Smooth muscle cell (in vitro differentiated cells): ENCODE results near the gene UTS2R. TPM values are rescaled to one million over a fixed set of nuclear protein-coding genes. Genes with fewer than 3 reads are reported as not detected.

Source experiments
- DNase-seq: peaks from one replicate; lab custom pipeline; 2025; ENCODE audit not compliant: unreplicated experiment; lab: John Stamatoyannopoulos, UW
- H2AFZ ChIP-seq: fragments of 200-600 bp; sonication (generic); 2 replicates; pipeline ENCODE4 v1.6.0; 2016; ENCODE audit warnings: antibody characterized with exemption, low read depth, mild to moderate bottlenecking
- H3F3A ChIP-seq: fragments of 200-600 bp; sonication (generic); 2 replicates; pipeline ENCODE4 v1.6.0; 2017; ENCODE audit warnings: antibody characterized with exemption, low read depth
- H3K27ac ChIP-seq: fragments of 200-600 bp; sonication (generic); 2 replicates; pipeline ENCODE4 v1.5.1; 2016; ENCODE audit warnings: low read depth, mild to moderate bottlenecking
- H3K27me3 ChIP-seq: fragments of 200-600 bp; sonication (generic); 2 replicates; pipeline ENCODE4 v1.6.1; 2016; ENCODE audit warnings: low read depth, mild to moderate bottlenecking
- H3K36me3 ChIP-seq: fragments of 200-600 bp; sonication (generic); 2 replicates; pipeline ENCODE4 v1.5.1; 2016; ENCODE audit warnings: low read depth
- H3K4me1 ChIP-seq: fragments of 200-600 bp; sonication (generic); 2 replicates; pipeline ENCODE4 v1.5.1; 2016; ENCODE audit warnings: low read depth
- H3K4me2 ChIP-seq: fragments of 200-600 bp; sonication (generic); 2 replicates; pipeline ENCODE4 v1.6.0; 2016; ENCODE audit warnings: mild to moderate bottlenecking
- H3K4me3 ChIP-seq: fragments of 200-600 bp; sonication (generic); 2 replicates; pipeline ENCODE4 v1.5.1; 2016; ENCODE audit warnings: mild to moderate bottlenecking
- H3K79me2 ChIP-seq: fragments of 200-600 bp; sonication (generic); 2 replicates; pipeline ENCODE4 v1.6.0; 2016; ENCODE audit warnings: low read depth, mild to moderate bottlenecking
- H3K9ac ChIP-seq: fragments of 200-600 bp; sonication (generic); 2 replicates; pipeline ENCODE4 v1.6.0; 2016; ENCODE audit warnings: low read depth
- H3K9me3 ChIP-seq: fragments of 200-600 bp; sonication (generic); replicated peaks from 2 replicates; pipeline ENCODE4 v1.5.1; 2016; ENCODE audit warnings: low read depth
- H4K20me1 ChIP-seq: fragments of 200-600 bp; sonication (generic); 2 replicates; pipeline ENCODE4 v1.6.0; 2016; ENCODE audit warnings: low read depth
- WGBS: methylation state at CpG from one replicate; pipeline ENCODE4 v1.1.7; 2016; ENCODE audit warnings: low lambda C conversion rate; 5-methylcytosine and 5-hydroxymethylcytosine counted together
- polyA plus RNA-seq: library from polyadenylated mRNA; unstranded; fragments of >200 nt; fragmentation: Nextera tagmentation; extraction: Ambion mirVana; gene quantifications from 2 replicates; pipeline ENCODE4 v1.2.1, GENCODE V29; 2016
- total RNA-seq: library from RNA; depleted of rRNA; stranded (reverse); fragments of >200 nt; gene quantifications from 2 replicates; pipeline ENCODE4 v1.2.3, GENCODE V29; 2014
- TF ChIP-seq, protein P1 (sequence below): fragments of 200-600 bp; sonication (generic); IDR thresholded peaks from 2 replicates; pipeline ENCODE4 v1.5.1; 2017; ENCODE audit warnings: borderline replicate concordance, mild to moderate bottlenecking, antibody characterized with exemption; ENCODE audit not compliant: insufficient read depth, poor library complexity, severe bottlenecking

UTS2R gene
- total and polyA plus RNA-seq, 2 experiments from 2014 or later = not detected

DNA sequence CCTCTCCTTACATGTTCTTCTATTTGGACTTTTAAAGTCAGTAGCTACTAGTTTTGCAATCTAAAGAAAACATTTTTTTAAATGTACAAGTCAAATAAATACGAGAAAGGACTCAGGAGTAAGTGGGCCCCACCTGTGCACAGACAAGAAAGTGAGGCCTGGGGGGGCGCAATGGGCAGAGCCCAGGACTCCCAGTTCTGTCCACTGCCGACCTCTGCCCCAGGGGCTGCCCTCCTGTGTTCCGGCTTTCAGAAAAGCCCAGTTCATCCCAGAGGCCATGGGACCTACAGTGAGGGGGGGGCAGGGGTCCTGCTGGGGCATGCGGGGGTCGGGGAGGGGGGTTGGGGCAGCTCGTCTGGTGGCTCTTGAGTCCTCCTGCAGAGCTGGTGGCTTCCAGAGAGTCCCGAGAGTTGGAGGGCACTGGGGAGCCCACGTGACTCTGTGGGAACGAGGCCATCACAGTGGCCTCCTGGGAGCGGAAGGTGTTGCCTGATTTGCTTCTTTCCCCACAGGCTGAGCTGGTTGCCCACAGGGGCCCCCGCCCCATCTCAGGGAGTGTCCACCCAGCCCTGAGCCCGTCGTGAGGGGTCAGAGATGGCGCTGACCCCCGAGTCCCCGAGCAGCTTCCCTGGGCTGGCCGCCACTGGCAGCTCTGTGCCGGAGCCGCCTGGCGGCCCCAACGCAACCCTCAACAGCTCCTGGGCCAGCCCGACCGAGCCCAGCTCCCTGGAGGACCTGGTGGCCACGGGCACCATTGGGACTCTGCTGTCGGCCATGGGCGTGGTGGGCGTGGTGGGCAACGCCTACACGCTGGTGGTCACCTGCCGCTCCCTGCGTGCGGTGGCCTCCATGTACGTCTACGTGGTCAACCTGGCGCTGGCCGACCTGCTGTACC lies 2.4 kb downstream of the UTS2R start:
- Histone ChIP-seq H3K4me2 (no peak overlapping the region), H3K9me3 (no peaks in the 10 kb centered on the region), H3K4me1 (no peaks in the 10 kb centered on the region), H3K27me3 (peaks cover 45% of the 10 kb centered on the region), H3K9ac (no peak overlapping the region), H3K4me3 (no peak overlapping the region), H3K27ac (no peak overlapping the region), H3K36me3 (no peaks in the 10 kb centered on the region), H4K20me1 (no peaks in the 10 kb centered on the region), H2AFZ (no peak overlapping the region), H3F3A (no peaks in the 10 kb centered on the region), H3K79me2 (no peaks in the 10 kb centered on the region)
- no peak for DNase-seq
- 96% methylated on average over 33 of the region's 37 CpGs for WGBS
- TF ChIP-seq, protein P1, sequence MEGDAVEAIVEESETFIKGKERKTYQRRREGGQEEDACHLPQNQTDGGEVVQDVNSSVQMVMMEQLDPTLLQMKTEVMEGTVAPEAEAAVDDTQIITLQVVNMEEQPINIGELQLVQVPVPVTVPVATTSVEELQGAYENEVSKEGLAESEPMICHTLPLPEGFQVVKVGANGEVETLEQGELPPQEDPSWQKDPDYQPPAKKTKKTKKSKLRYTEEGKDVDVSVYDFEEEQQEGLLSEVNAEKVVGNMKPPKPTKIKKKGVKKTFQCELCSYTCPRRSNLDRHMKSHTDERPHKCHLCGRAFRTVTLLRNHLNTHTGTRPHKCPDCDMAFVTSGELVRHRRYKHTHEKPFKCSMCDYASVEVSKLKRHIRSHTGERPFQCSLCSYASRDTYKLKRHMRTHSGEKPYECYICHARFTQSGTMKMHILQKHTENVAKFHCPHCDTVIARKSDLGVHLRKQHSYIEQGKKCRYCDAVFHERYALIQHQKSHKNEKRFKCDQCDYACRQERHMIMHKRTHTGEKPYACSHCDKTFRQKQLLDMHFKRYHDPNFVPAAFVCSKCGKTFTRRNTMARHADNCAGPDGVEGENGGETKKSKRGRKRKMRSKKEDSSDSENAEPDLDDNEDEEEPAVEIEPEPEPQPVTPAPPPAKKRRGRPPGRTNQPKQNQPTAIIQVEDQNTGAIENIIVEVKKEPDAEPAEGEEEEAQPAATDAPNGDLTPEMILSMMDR = no peak

DNA sequence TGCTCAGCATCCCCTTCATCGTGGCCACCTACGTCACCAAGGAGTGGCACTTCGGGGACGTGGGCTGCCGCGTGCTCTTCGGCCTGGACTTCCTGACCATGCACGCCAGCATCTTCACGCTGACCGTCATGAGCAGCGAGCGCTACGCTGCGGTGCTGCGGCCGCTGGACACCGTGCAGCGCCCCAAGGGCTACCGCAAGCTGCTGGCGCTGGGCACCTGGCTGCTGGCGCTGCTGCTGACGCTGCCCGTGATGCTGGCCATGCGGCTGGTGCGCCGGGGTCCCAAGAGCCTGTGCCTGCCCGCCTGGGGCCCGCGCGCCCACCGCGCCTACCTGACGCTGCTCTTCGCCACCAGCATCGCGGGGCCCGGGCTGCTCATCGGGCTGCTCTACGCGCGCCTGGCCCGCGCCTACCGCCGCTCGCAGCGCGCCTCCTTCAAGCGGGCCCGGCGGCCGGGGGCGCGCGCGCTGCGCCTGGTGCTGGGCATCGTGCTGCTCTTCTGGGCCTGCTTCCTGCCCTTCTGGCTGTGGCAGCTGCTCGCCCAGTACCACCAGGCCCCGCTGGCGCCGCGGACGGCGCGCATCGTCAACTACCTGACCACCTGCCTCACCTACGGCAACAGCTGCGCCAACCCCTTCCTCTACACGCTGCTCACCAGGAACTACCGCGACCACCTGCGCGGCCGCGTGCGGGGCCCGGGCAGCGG lies 3.2 kb downstream of the UTS2R start:
- Histone ChIP-seq H3K27ac (no peak overlapping the region), H3K4me3 (no peak overlapping the region), H4K20me1 (no peaks in the 10 kb centered on the region), H2AFZ (no peak overlapping the region), H3K9ac (no peak overlapping the region), H3K4me2 (no peak overlapping the region), H3K79me2 (no peaks in the 10 kb centered on the region), H3K27me3 (peaks cover 40% of the 10 kb centered on the region), H3F3A (no peaks in the 10 kb centered on the region), H3K9me3 (no peaks in the 10 kb centered on the region), H3K4me1 (no peaks in the 10 kb centered on the region), H3K36me3 (no peaks in the 10 kb centered on the region)
- DNase-seq = no peak
- WGBS = 96% methylated on average over 71 of the region's 79 CpGs
- TF ChIP-seq, protein P1 = no peak

DNA sequence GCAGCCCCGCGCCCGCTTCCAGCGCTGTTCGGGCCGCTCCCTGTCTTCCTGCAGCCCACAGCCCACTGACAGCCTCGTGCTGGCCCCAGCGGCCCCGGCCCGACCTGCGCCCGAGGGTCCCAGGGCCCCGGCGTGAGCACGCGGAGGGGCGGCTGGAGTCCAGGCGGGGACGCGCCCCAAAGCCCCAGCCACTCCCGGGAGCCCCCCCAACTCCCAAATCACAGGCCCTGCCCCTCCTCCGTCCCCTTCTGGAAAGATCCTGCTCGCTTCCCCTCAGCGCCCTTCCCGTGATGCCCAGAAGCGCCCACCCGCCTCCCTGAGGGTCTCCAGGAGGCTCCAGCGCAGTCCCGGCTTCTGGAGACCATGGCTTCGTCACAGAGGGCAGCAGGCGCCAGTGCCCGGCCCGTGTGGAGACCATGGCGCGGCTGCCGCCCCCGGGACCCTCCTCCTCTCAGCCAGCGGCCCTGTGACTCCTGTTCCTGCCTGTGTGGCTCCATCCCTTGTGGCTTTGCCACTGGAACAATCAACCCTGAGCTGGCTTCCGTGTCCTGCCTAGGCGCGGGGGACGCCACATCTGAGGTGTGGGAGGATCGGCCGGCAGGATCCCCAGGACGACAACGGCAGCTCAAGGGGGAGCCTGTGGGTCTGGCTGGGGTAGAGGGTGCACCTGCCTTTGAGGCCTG lies 3.9 kb downstream of the UTS2R start:
- no peak overlapping the region for H3K9ac ChIP-seq
- no peak overlapping the region for H3K4me2 ChIP-seq
- peaks cover 32% of the 10 kb centered on the region for H3K27me3 ChIP-seq
- no peaks in the 10 kb centered on the region for H4K20me1 ChIP-seq
- no peak for DNase-seq
- no peaks in the 10 kb centered on the region for H3K9me3 ChIP-seq
- no peak overlapping the region for H3K27ac ChIP-seq
- H3K79me2 ChIP-seq = no peaks in the 10 kb centered on the region
- TF ChIP-seq, protein P1 = no peak
- H2AFZ ChIP-seq = no peak overlapping the region
- no peak overlapping the region for H3K4me3 ChIP-seq
- 96% methylated on average over 32 of the region's 46 CpGs for WGBS
- H3K4me1 ChIP-seq = no peaks in the 10 kb centered on the region
- no peaks in the 10 kb centered on the region for H3F3A ChIP-seq
- H3K36me3 ChIP-seq = no peaks in the 10 kb centered on the region
